ENCODE data around the gene SPTSSA. TPM values are rescaled to one million over a fixed set of nuclear protein-coding genes. Genes with fewer than 3 reads are reported as not detected.

The SPTSSA gene
- total RNA-seq, 1 experiment from 2014 or later = 30.0 TPM

DNA sequence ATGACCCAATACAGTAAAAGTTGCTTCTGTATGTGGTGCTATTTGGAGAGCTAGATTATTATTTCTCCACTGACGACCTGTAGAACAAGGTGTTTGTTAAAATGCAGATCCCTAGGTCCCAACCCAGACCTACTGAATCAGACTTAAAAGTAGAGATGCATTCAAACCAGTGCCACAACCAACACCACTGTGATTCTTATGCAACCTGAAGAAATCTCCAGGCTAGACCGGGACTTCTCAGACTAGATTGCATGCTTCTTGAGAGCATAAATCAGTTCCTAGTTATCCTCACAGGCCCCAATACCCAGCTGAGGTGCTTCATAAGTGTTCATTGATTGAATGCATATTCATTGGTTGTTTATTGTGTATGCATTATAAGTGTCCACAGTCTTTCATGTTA is 78.2 kb downstream of the SPTSSA start:
- CTCF ChIA-PET = no interaction called here

More for the DNA sequence above, 78.2 kb downstream of the SPTSSA start:
- Mint-ChIP-seq H3K36me3 (ENCODE audit: insufficient read depth, unreplicated experiment) (no peaks in the 10 kb centered on the region), H3K4me3 (ENCODE audit: unreplicated experiment) (no peak overlapping the region), H3K27ac (ENCODE audit: unreplicated experiment) (no peak overlapping the region), H3K4me1 (ENCODE audit: low read depth, unreplicated experiment) (no peaks in the 10 kb centered on the region), H3K27me3 (ENCODE audit: insufficient read depth, unreplicated experiment) (no peaks in the 10 kb centered on the region), H3K9me3 (ENCODE audit: unreplicated experiment) (no peaks in the 10 kb centered on the region)
- Histone ChIP-seq H3K9me3 (no peaks in the 10 kb centered on the region), H3K4me3 (ENCODE audit: low read depth, low read length) (no peak overlapping the region), H3K36me3 (ENCODE audit: control insufficient read depth, insufficient read depth, low read length) (no peaks in the 10 kb centered on the region), H3K4me1 (no peaks in the 10 kb centered on the region), H3K27me3 (replicated peaks; ENCODE audit: control insufficient read depth, insufficient read depth, low read length) (no peaks in the 10 kb centered on the region)
- POLR2A ChIA-PET = no interaction called here
- no peak for DNase-seq
- BruUV-seq (replicated peaks) = no TSS peak
- TF ChIP-seq, protein P1, sequence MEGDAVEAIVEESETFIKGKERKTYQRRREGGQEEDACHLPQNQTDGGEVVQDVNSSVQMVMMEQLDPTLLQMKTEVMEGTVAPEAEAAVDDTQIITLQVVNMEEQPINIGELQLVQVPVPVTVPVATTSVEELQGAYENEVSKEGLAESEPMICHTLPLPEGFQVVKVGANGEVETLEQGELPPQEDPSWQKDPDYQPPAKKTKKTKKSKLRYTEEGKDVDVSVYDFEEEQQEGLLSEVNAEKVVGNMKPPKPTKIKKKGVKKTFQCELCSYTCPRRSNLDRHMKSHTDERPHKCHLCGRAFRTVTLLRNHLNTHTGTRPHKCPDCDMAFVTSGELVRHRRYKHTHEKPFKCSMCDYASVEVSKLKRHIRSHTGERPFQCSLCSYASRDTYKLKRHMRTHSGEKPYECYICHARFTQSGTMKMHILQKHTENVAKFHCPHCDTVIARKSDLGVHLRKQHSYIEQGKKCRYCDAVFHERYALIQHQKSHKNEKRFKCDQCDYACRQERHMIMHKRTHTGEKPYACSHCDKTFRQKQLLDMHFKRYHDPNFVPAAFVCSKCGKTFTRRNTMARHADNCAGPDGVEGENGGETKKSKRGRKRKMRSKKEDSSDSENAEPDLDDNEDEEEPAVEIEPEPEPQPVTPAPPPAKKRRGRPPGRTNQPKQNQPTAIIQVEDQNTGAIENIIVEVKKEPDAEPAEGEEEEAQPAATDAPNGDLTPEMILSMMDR (IDR thresholded peaks at IDR 0.05; ENCODE audit: insufficient read depth in 1 of 2, low read depth in 1 of 2, low read length in 1 of 2, severe bottlenecking in 1 of 2, unreplicated experiment in 1 of 2) = no peak
- intact Hi-C loops (cut with micrococcal nuclease; ENCODE audit: unreplicated experiment) = no loop called here

Other genes with a start within 250 kb of the SPTSSA start
- gene EAPP, start 77.5 kb upstream of the SPTSSA start, total RNA-seq (2022) = 26.8 and 30.7 TPM in 2 replicates
- gene SNX6, start 167.9 kb upstream of the SPTSSA start, total RNA-seq (2022) = 105 and 106 TPM in 2 replicates

Data from Caco-2 (cell line).